Activated CD8-positive, alpha-beta T cell treated with anti-CD3 and anti-CD28 coated beads for 36 hours (primary cell): ENCODE data around the gene TMEM37. TPM values are rescaled to one million over a fixed set of nuclear protein-coding genes. Genes with fewer than 3 reads are reported as not detected.

Experiments used
- ATAC-seq: fragments of 200-7000 bp; cut with Tn5 transposase; one replicate; pipeline ENCODE4 v1.10.0; 2021; ENCODE audit warnings: mild to moderate bottlenecking, moderate library complexity
- CTCF ChIA-PET: fragments of 350-600 bp; sonication (Branson Sonifier 250); formaldehyde crosslinking; loops from one replicate; lab custom pipeline; 2021; ENCODE audit warnings: antibody characterized with exemption; lab: Charles Lee
- POLR2A ChIA-PET: fragments of 350-600 bp; sonication (Branson Sonifier 250); formaldehyde crosslinking; loops from one replicate; lab custom pipeline; 2021; ENCODE audit warnings: antibody characterized with exemption; lab: Charles Lee
- DNase-seq: peaks from one replicate; pipeline ENCODE4 v3.0.0-alpha.2; 2020
- H3K27ac Mint-ChIP-seq: one replicate; pipeline ENCODE4 v1.8.0; 2021; ENCODE audit warnings: mild to moderate bottlenecking, mixed read lengths
- H3K27me3 Mint-ChIP-seq: one replicate; pipeline ENCODE4 v1.8.0; 2021; ENCODE audit warnings: mixed read lengths
- H3K36me3 Mint-ChIP-seq: one replicate; pipeline ENCODE4 v1.8.0; 2021; ENCODE audit warnings: low read depth, mixed read lengths
- H3K4me1 Mint-ChIP-seq: one replicate; pipeline ENCODE4 v1.8.0; 2021; ENCODE audit warnings: low read depth, mixed read lengths
- H3K4me3 Mint-ChIP-seq: one replicate; pipeline ENCODE4 v1.8.0; 2021; ENCODE audit warnings: mild to moderate bottlenecking, moderate library complexity, mixed read lengths
- H3K9me3 Mint-ChIP-seq: one replicate; pipeline ENCODE4 v1.8.0; 2021; ENCODE audit warnings: mixed read lengths
- intact Hi-C: fragments of 100-400 bp; cut with micrococcal nuclease; formaldehyde crosslinking; loops from one replicate; pipeline ENCODE4 v1.10.0; 2022
- total RNA-seq, 2 experiments: library from RNA; stranded (reverse); gene quantifications; one replicate each; pipeline ENCODE4 v1.2.3, GENCODE V29; 2021
- TF ChIP-seq, protein P1 (sequence below): fragments of 200-600 bp; IDR thresholded peaks from one replicate; pipeline ENCODE4 v1.8.0; 2022; ENCODE audit warnings: antibody characterized with exemption, mild to moderate bottlenecking

The TMEM37 gene
- total RNA-seq, 2 experiments from 2014 or later, result not detected

DNA sequence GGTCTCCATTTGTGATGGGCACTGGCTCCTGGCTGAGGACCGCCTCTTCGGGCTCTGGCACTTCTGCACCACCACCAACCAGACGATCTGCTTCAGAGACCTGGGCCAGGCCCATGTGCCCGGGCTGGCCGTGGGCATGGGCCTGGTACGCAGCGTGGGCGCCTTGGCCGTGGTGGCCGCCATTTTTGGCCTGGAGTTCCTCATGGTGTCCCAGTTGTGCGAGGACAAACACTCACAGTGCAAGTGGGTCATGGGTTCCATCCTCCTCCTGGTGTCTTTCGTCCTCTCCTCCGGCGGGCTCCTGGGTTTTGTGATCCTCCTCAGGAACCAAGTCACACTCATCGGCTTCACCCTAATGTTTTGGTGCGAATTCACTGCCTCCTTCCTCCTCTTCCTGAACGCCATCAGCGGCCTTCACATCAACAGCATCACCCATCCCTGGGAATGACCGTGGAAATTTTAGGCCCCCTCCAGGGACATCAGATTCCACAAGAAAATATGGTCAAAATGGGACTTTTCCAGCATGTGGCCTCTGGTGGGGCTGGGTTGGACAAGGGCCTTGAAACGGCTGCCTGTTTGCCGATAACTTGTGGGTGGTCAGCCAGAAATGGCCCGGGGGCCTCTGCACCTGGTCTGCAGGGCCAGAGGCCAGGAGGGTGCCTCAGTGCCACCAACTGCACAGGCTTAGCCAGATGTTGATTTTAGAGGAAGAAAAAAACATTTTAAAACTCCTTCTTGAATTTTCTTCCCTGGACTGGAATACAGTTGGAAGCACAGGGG is 5.5 kb downstream of the TMEM37 start:
- H3K27ac Mint-ChIP-seq, result no peak overlapping the region
- DNase-seq, result no peak
- POLR2A ChIA-PET, result no interaction called here
- H3K4me3 Mint-ChIP-seq, result no peak overlapping the region
- H3K4me1 Mint-ChIP-seq, result peaks cover under 1% of the 10 kb centered on the region
- no peak for ATAC-seq
- CTCF ChIA-PET, result no interaction called here
- TF ChIP-seq, protein P1, sequence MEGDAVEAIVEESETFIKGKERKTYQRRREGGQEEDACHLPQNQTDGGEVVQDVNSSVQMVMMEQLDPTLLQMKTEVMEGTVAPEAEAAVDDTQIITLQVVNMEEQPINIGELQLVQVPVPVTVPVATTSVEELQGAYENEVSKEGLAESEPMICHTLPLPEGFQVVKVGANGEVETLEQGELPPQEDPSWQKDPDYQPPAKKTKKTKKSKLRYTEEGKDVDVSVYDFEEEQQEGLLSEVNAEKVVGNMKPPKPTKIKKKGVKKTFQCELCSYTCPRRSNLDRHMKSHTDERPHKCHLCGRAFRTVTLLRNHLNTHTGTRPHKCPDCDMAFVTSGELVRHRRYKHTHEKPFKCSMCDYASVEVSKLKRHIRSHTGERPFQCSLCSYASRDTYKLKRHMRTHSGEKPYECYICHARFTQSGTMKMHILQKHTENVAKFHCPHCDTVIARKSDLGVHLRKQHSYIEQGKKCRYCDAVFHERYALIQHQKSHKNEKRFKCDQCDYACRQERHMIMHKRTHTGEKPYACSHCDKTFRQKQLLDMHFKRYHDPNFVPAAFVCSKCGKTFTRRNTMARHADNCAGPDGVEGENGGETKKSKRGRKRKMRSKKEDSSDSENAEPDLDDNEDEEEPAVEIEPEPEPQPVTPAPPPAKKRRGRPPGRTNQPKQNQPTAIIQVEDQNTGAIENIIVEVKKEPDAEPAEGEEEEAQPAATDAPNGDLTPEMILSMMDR, result no peak
- no peaks in the 10 kb centered on the region for H3K9me3 Mint-ChIP-seq
- peaks cover 13% of the 10 kb centered on the region for H3K27me3 Mint-ChIP-seq
- intact Hi-C loops, result no loop called here
- no peaks in the 10 kb centered on the region for H3K36me3 Mint-ChIP-seq

DNA sequence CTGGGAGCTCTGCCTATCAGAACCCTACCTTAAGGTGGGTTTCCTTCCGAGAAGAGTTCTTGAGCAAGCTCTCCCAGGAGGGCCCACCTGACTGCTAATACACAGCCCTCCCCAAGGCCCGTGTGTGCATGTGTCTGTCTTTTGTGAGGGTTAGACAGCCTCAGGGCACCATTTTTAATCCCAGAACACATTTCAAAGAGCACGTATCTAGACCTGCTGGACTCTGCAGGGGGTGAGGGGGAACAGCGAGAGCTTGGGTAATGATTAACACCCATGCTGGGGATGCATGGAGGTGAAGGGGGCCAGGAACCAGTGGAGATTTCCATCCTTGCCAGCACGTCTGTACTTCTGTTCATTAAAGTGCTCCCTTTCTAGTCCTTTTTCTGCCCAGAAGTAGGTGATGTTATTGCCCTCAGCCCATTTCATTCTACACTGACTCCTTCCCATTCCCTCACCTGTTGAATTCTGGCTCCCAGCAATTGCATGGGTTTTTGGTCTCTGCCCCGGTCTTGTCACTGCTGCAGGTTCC is 6.5 kb downstream of the TMEM37 start:
- CTCF ChIA-PET, result no interaction called here
- Mint-ChIP-seq H3K36me3 (no peaks in the 10 kb centered on the region), H3K4me1 (no peaks in the 10 kb centered on the region), H3K4me3 (no peak overlapping the region), H3K27me3 (peaks cover 3% of the 10 kb centered on the region), H3K9me3 (no peaks in the 10 kb centered on the region), H3K27ac (no peak overlapping the region)
- ATAC-seq, result no peak
- intact Hi-C loops, result no loop called here
- POLR2A ChIA-PET, result no interaction called here
- TF ChIP-seq, protein P1, result no peak
- DNase-seq, result no peak

DNA sequence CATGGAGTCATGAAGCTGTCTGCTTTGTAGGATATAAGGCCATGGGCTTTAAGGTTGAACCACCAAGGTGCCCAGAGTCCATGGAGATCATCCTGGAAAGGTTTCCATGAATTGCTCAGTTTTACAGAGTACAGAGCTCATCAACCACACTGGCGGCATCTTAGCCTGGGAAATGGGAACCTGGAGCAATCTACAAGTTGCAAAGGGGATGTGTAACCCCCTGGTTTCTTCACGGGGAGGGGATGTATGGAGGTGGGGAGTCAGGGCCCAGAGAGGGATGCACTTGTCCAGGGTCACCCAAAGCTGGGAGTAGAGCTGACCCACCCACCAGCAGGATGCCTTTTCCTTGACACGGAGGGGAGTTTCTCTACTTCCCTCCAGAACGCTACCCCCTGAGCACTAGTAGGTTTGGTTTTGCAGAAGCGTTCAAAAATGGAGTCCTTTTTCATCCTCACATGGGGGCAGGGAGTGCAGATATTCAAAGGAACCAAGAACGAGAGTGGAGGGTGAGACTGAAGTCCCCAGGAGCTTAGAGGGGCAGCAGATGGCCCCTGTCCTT is 7.2 kb downstream of the TMEM37 start:
- ATAC-seq (no peak), DNase-seq (no peak)
- TF ChIP-seq, protein P1, result no peak
- Mint-ChIP-seq H3K4me3 (no peak overlapping the region), H3K36me3 (no peaks in the 10 kb centered on the region), H3K4me1 (no peaks in the 10 kb centered on the region), H3K9me3 (no peaks in the 10 kb centered on the region), H3K27me3 (no peaks in the 10 kb centered on the region), H3K27ac (no peak overlapping the region)
- ChIA-PET POLR2A (no interaction called here), CTCF (no interaction called here)
- intact Hi-C loops, result no loop called here

DNA sequence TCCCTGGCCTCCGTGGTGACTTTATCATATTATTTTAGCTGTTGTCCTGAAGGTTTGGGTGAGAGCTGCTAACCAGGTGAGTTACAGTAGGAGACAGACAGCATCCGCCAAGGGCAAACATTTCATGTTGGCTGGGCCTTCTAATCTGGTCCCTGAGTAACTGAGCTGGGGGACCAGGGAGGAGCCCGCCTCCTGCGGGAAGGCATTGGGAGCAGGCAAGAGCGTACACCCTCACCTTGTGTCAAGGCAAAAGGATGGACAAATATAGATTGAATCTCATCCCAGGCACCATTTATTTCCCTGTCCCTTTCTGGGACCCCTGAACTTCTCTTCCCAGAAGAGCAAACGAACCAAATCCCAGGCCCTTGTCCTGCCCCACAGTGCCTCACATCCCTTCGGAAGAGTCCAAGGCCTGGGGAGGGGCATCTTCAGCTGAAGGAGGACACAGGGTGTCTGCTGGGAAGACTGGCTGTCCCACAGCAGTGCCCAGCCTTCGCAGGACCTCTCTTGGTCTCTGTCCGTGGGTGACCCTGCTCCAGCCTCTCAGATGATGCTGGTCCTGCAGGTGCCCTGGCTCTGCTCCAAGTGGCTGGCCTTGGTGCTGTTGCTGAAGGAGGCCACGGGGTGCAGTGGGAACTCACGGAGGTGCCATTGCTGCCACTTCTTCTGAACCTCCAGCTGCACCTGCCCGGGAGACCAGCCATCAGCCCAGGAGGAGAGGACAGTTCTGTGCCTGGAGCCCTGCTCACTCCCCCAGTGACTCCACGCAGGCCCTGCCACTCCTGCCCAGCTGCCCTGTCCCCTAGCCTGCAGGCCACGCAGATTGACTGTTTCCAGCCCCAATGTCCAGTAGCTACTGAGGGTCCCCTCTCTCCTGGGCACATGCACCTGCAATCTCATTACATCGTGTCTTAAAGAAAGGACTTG is 8.2 kb downstream of the TMEM37 start:
- TF ChIP-seq, protein P1, result no peak
- Mint-ChIP-seq H3K4me3 (no peak overlapping the region), H3K36me3 (no peaks in the 10 kb centered on the region), H3K27ac (no peak overlapping the region), H3K27me3 (no peaks in the 10 kb centered on the region), H3K9me3 (no peaks in the 10 kb centered on the region), H3K4me1 (no peaks in the 10 kb centered on the region)
- DNase-seq (no peak), ATAC-seq (no peak)
- ChIA-PET CTCF (interaction anchor here (1.0 to 1.2 kb wide), 2 partner anchors 12 to 37 kb away, joined by 4 to 5 read pairs; no protein-coding TSS in a partner anchor), POLR2A (no interaction called here)
- intact Hi-C loops, result no loop called here
